C1 segment of cervical spinal cord (tissue), 14 donors: ENCODE measurements around the gene GGA2.
"Not testable (repeated sequence)": the region's sequence is repeated elsewhere in the genome, so short reads cannot be mapped to it uniquely, and the experiment has no call there.

Experiments
- DNase-seq, 14 donors: peaks; one replicate each; lab custom pipeline; 2025; lab: John Stamatoyannopoulos, UW

GGA2 gene

GRCh38 chr16:23524886-23525285 is 14.6 kb upstream of the GGA2 start:
- DNase-seq, result no peak

- DNase-seq, result no peak
Measured at GRCh38 chr16:23523876-23524385, 13.6 kb upstream of the GGA2 start.

GRCh38 chr16:23523321-23523720 is 13.0 kb upstream of the GGA2 start:
- peak in 3 of 14 donors; percentile 3 to 19 (median 9) for DNase-seq

GRCh38 chr16:23521965-23522364 is 11.7 kb upstream of the GGA2 start:
- DNase-seq, result no peak

- DNase-seq, result no peak
Measured at GRCh38 chr16:23521037-23521743, 10.9 kb upstream of the GGA2 start.

GRCh38 chr16:23520500-23520899 is 10.2 kb upstream of the GGA2 start:
- no peak for DNase-seq

GRCh38 chr16:23519282-23519681 is 9.0 kb upstream of the GGA2 start:
- no peak for DNase-seq

- no peak for DNase-seq
Measured at GRCh38 chr16:23518435-23518891, 8.2 kb upstream of the GGA2 start.

- peak in 1 of 14 donors; percentile 5 for DNase-seq
Measured at GRCh38 chr16:23516366-23517137, 6.3 kb upstream of the GGA2 start.

GRCh38 chr16:23515881-23516280 is 5.6 kb upstream of the GGA2 start:
- no peak for DNase-seq

GRCh38 chr16:23514381-23515152 is 4.3 kb upstream of the GGA2 start:
- no peak for DNase-seq

- DNase-seq, result no peak
Measured at GRCh38 chr16:23512168-23512695, 1.9 kb upstream of the GGA2 start.

- DNase-seq, result no peak
Measured at GRCh38 chr16:23511731-23512130, 1.4 kb upstream of the GGA2 start.

GRCh38 chr16:23510915-23511270 is 599 bp upstream of the GGA2 start:
- not testable (repeated sequence) for DNase-seq

GRCh38 chr16:23509782-23510163 is 521 bp downstream of the GGA2 start:
- DNase-seq, result peak in 4 of 14 donors; percentile 28 to 45 (median 41)

GRCh38 chr16:23509441-23509754 is 896 bp downstream of the GGA2 start:
- no peak for DNase-seq

- peak in 5 of 14 donors; percentile 3 to 67 (median 29) for DNase-seq
Measured at GRCh38 chr16:23508589-23509440, 1.5 kb downstream of the GGA2 start.

GRCh38 chr16:23506606-23506994 is 3.7 kb downstream of the GGA2 start:
- no peak for DNase-seq

- peak in 1 of 14 donors; percentile 26 for DNase-seq
Measured at GRCh38 chr16:23505671-23506605, 4.4 kb downstream of the GGA2 start.

- peak in 1 of 14 donors; percentile 35 for DNase-seq
Measured at GRCh38 chr16:23505180-23505665, 5.1 kb downstream of the GGA2 start.
